Keratinocyte (primary cell): ENCODE measurements around the gene TTBK1. TPM values are rescaled to one million over a fixed set of nuclear protein-coding genes. Genes with fewer than 3 reads are reported as not detected.

Source experiments
- DNase-seq: peaks from one replicate; pipeline ENCODE4 v3.0.0-alpha.2; 2011; ENCODE audit warnings: low read depth, missing footprints, low spot score
- FAIRE-seq: peaks from 2 replicates; lab custom pipeline; 2011; peaks lifted over from hg19 to GRCh38; lab: Jason Lieb, UNC
- H2AFZ ChIP-seq: 2 replicates; pipeline ENCODE4 v1.6.0; 2012; ENCODE audit warnings: low read length, control low read depth, inconsistent platforms; ENCODE audit not compliant: control insufficient read depth
- H3K27ac ChIP-seq: 2 replicates; pipeline ENCODE4 v1.5.1; 2011; ENCODE audit warnings: low read length; ENCODE audit not compliant: control insufficient read depth, insufficient read depth
- H3K27me3 ChIP-seq: 3 replicates; pipeline ENCODE4 v1.6.0; 2011; ENCODE audit warnings: low read length; ENCODE audit not compliant: control insufficient read depth, insufficient read depth; ENCODE audit errors: extremely low read depth
- H3K36me3 ChIP-seq, 2 experiments: 2 replicates in 1 of 2; 3 replicates in 1 of 2; pipeline ENCODE4 v1.5.1; 2011; ENCODE audit warnings: low read length in 2 of 2, mild to moderate bottlenecking in 1 of 2; ENCODE audit not compliant: control insufficient read depth in 2 of 2, insufficient read depth in 2 of 2; ENCODE audit errors: extremely low read depth in 1 of 2
- H3K4me1 ChIP-seq: 3 replicates; pipeline ENCODE4 v1.5.1; 2011; ENCODE audit warnings: low read length; ENCODE audit not compliant: control insufficient read depth, insufficient read depth; ENCODE audit errors: extremely low read depth
- H3K4me2 ChIP-seq: 3 replicates; pipeline ENCODE4 v1.6.0; 2011; ENCODE audit warnings: low read depth, low read length; ENCODE audit not compliant: control insufficient read depth, insufficient read depth; ENCODE audit errors: extremely low read depth
- H3K4me3 ChIP-seq, 3 experiments: fragments of 200-600 bp in 1 of 3; sonication (generic) in 1 of 3; 2 replicates in 2 of 3; 3 replicates in 1 of 3; pipeline ENCODE4 v1.5.1; 2011 to 2016; ENCODE audit warnings: low read length in 3 of 3, mild to moderate bottlenecking in 3 of 3, control low read depth in 2 of 3, inconsistent platforms in 1 of 3, low read depth in 1 of 3, mixed read lengths in 1 of 3, mixed run types in 1 of 3, moderate library complexity in 1 of 3; ENCODE audit not compliant: control insufficient read depth in 2 of 3, insufficient read depth in 2 of 3; ENCODE audit errors: extremely low read depth in 1 of 3
- H3K79me2 ChIP-seq: 2 replicates; pipeline ENCODE4 v1.6.0; 2012; ENCODE audit warnings: low read length; ENCODE audit not compliant: control insufficient read depth, insufficient read depth
- H3K9ac ChIP-seq: 3 replicates; pipeline ENCODE4 v1.6.0; 2011; ENCODE audit warnings: low read length; ENCODE audit not compliant: control insufficient read depth, insufficient read depth; ENCODE audit errors: extremely low read depth
- H3K9me1 ChIP-seq: 3 replicates; pipeline ENCODE4 v1.6.0; 2011; ENCODE audit warnings: low read length; ENCODE audit not compliant: control insufficient read depth, insufficient read depth; ENCODE audit errors: extremely low read depth
- H3K9me3 ChIP-seq: 2 replicates; pipeline ENCODE4 v1.5.1; 2012; ENCODE audit warnings: low read depth, low read length; ENCODE audit not compliant: control insufficient read depth
- H4K20me1 ChIP-seq: 3 replicates; pipeline ENCODE4 v1.6.0; 2011; ENCODE audit warnings: low read length; ENCODE audit not compliant: control insufficient read depth, insufficient read depth; ENCODE audit errors: extremely low read depth
- CTCF ChIP-seq, 3 experiments: IDR thresholded peaks in 1 of 3; conservative IDR thresholded peaks in 1 of 3; optimal IDR thresholded peaks in 1 of 3; 2 replicates in 2 of 3; 3 replicates in 1 of 3; pipeline versions ENCODE3 to v1.5.1; 2011; ENCODE audit warnings: low read length in 3 of 3, mild to moderate bottlenecking in 3 of 3, moderate library complexity in 2 of 3, control low read depth in 1 of 3, inconsistent platforms in 1 of 3; ENCODE audit not compliant: insufficient read depth in 2 of 3; ENCODE audit errors: extremely low read depth in 1 of 3
- EZH2 ChIP-seq: IDR thresholded peaks from one replicate; pipeline ENCODE4 v1.6.1; 2012; ENCODE audit warnings: inconsistent platforms, mild to moderate bottlenecking, low read length, moderate library complexity
- dilution Hi-C: fragments of 300-500 bp; cut with MboI; formaldehyde crosslinking; loops from one replicate; pipeline ENCODE4 v1.7.0; 2020; ENCODE audit warnings: low sequenced_read_pairs; ENCODE audit not compliant: extremely low pct_ligation_motif_present
- polyA plus RNA-seq, 5 experiments: library from polyadenylated mRNA; depleted of rRNA in 3 of 5; stranded (reverse) in 3 of 5; stranded (forward) in 1 of 5; unstranded in 1 of 5; fragments of >200 nt; gene quantifications; 1 replicate in 1 of 5; 2 replicates in 3 of 5; 3 replicates in 1 of 5; pipeline versions ENCODE4 v1.2.1 to v1.2.3, GENCODE V29; 2011 to 2012; ENCODE audit warnings: missing spikeins in 2 of 5, low read depth in 1 of 5, low replicate concordance in 1 of 5

The TTBK1 gene
- polyA plus RNA-seq, 1 donor (not counting 4 experiments of a cell fraction or from before 2014, with no cell fraction given), result not detected

- Histone ChIP-seq H3K79me2 (peaks cover 2% of the 10 kb centered on the region), H3K27me3 (no peaks in the 10 kb centered on the region), H3K36me3 (peaks cover 21 to 39% of the 10 kb centered on the region in 2 experiments), H3K9me1 (no peaks in the 10 kb centered on the region), H3K4me1 (peaks cover 15% of the 10 kb centered on the region), H2AFZ (no peak overlapping the region), H3K4me3 (no peak overlapping the region), H4K20me1 (no peaks in the 10 kb centered on the region), H3K4me2 (no peak overlapping the region), H3K9me3 (no peaks in the 10 kb centered on the region), H3K27ac (no peak overlapping the region), H3K9ac (no peak overlapping the region)
- TF ChIP-seq EZH2 (no peak), CTCF (optimal IDR thresholded peaks at IDR 0.05 in 1 of 3, IDR thresholded peaks at IDR 0.05 in 1 of 3, conservative IDR thresholded peaks at IDR 0.05 in 1 of 3; ENCODE audit: extremely low read depth in 1 of 3, insufficient read depth in 2 of 3, low read length in 3 of 3) (no peak)
- no peak for DNase-seq
- FAIRE-seq, result no peak
- dilution Hi-C loops, result no loop called here
These were observed 20.1 kb upstream of the TTBK1 start for GRCh38 chr6:43223175-43223574.

- Histone ChIP-seq H3K4me2 (no peak overlapping the region), H2AFZ (no peak overlapping the region), H3K9ac (no peak overlapping the region), H3K9me3 (no peaks in the 10 kb centered on the region), H3K4me3 (no peak overlapping the region), H3K27me3 (no peaks in the 10 kb centered on the region), H3K4me1 (peaks cover 16% of the 10 kb centered on the region), H4K20me1 (no peaks in the 10 kb centered on the region), H3K27ac (no peak overlapping the region), H3K36me3 (peaks cover 17 to 22% of the 10 kb centered on the region in 2 experiments), H3K79me2 (peaks cover 6% of the 10 kb centered on the region), H3K9me1 (no peaks in the 10 kb centered on the region)
- dilution Hi-C loops, result no loop called here
- no peak for TF ChIP-seq EZH2
- TF ChIP-seq CTCF (optimal IDR thresholded peaks at IDR 0.05 in 1 of 3, IDR thresholded peaks at IDR 0.05 in 1 of 3, conservative IDR thresholded peaks at IDR 0.05 in 1 of 3; ENCODE audit: extremely low read depth in 1 of 3, insufficient read depth in 2 of 3, low read length in 3 of 3), result no peak
- FAIRE-seq (no peak), DNase-seq (no peak)
These were observed 17.0 kb upstream of the TTBK1 start for GRCh38 chr6:43226192-43226851.
